ENCODE results near the gene GPR180.
"Not testable (repeated sequence)": the region's sequence is repeated elsewhere in the genome, so short reads cannot be mapped to it uniquely, and the experiment has no call there.

The GPR180 gene

DNA sequence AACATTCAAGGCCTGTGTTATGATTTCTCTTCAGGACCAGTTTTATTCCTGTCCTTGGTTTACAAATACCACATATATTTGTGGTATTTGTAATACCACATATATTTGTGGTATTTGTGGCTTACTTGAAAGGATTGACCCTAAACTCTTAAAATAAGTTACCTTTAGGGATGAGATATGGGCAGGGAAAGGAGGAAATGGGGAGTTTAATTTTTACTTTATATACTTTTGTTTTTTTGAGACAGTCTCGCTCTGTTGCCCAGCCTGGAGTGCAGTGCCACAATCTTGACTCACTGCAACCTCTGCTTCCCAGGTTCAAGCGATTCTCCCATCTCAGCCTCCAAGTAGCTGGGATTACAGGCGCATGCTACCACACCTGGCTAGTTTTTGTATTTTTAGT is 3.4 kb upstream of the GPR180 start:
- no peak for DNase-seq

- no peak for DNase-seq
Observed at GRCh38 chr13:94599877-94600276, 1.8 kb upstream of the GPR180 start.

DNA sequence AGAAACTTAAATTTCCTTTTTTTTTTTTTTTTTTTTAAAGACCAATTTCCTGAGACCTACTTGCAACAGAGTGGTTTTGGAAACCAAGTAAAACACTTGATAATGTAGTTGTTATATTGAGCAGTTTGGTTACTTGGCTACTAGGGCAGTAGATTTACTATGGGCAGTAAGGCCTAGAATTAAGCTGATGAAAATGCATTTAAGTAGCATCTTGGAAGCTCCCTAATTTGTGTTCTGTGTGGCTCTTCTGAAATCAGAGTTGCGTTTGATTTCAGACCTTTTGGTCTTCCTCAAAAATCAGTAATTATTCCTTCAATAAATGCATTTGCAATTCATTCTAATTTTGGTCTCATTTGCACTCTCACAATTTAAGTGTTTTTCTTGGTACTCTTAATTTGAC is 810 bp downstream of the GPR180 start:
- DNase-seq, result no peak

DNA sequence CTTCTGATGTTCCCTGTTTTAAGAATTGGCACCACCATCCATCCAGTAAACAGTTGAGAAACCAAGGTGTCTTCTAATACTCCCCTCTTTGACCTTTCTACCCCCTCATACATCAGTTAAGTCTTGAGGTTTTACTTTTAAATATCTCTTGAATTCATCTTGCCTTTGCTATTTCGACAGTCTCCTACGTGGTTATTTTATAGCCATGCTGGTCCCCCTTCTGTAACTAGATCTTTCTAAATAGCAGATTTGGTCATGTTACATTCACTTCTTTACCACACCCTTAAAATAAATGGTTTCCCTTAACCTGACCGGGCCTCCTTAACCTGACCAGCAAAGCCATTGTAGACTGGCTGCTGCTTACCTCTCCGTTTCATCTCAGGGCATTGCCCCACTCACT is 5.4 kb downstream of the GPR180 start:
- no peak for DNase-seq

GRCh38 chr13:94607939-94608338 is 6.3 kb downstream of the GPR180 start:
- DNase-seq, result no peak

DNA sequence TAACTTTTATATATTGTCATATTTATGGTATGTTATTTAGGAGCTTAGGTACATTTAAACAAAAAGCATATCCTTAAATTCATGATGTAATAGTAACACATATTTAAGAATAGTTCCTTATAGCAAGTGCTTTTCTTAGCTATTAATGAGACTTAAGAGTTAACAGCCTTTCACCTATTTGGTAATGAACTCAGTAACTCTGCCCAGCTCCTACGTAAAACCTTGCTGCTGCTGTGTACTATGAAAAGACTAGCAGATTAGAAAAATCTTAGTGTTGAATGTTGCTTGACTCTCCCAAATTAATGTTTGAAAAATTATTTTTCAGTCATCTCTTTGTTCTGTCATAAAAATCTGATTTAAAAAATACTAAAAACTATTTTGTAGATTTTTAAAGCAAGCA is 6.9 kb downstream of the GPR180 start:
- DNase-seq, result no peak

DNA sequence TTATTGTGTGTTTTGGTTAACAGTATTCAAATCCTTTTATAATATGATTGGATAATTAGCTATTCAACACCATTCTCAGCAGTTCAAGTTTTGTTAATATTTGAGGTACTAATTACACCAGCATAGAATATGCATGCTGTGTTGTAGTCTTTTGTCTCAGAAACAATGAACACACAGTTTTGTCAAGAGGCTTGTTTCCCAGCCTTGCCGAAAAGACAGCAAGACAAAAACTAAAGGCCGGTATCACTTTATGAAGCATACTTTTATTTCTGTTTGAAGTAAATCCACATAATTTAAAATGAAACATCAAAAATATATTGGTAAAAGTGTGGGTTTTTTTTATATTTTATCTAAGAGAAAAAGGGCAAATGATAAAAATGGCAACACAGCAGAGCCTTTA is 7.5 kb downstream of the GPR180 start:
- DNase-seq, result no peak

DNA sequence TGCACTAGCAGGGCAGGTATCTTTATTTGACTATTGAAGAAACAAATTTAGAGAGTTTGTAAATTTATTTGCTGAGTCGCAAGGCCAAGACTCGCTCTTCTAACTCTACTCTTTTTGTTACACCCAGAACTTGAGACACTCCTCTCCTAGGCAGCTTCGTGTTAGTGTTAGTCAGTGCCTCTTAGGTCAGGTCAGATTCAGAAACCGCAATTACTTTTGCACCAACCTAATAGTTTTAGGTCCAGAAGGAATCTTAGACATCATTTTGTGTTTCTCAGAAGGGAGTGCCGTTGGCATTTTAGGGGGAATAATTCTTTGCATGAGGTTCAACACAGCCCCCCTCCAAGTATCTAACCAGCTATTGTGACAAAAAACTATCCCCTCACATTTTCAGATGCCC is 8.8 kb downstream of the GPR180 start:
- no peak for DNase-seq

DNA sequence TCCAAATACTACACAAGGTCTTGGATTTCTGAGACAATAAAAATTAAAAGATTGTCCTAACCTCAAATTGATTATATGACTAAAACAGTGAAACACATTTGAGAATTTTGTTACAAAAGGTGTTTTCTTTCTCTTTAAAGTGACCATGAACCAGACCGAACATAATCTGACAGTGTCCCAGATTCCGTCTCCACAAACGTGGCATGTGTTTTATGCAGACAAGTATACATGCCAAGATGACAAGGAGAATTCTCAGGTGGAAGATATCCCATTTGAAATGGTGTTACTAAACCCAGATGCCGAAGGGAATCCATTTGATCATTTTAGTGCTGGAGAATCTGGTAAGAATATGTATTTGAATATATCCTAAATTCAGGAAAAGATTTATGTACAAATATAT is 10.4 kb downstream of the GPR180 start:
- no peak for DNase-seq

DNA sequence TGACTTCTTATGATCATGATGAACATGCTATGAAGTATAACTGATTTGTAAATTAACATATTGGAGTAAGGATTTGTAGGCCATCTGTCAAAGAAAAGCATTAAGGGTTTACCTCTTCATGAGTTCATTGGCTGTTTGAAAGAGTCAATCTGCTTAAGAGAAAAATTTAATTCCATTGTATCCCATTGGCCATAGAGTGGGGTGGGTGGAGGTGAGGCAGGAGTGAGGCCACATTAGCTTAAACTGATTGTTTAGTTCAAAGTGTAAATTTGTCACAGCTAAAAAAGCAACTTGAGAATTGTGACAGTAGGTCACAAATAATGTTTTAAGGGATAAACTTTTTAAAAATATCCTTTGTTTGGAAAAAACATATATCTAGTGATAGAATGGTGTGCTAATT is 11.4 kb downstream of the GPR180 start:
- DNase-seq, result no peak

DNA sequence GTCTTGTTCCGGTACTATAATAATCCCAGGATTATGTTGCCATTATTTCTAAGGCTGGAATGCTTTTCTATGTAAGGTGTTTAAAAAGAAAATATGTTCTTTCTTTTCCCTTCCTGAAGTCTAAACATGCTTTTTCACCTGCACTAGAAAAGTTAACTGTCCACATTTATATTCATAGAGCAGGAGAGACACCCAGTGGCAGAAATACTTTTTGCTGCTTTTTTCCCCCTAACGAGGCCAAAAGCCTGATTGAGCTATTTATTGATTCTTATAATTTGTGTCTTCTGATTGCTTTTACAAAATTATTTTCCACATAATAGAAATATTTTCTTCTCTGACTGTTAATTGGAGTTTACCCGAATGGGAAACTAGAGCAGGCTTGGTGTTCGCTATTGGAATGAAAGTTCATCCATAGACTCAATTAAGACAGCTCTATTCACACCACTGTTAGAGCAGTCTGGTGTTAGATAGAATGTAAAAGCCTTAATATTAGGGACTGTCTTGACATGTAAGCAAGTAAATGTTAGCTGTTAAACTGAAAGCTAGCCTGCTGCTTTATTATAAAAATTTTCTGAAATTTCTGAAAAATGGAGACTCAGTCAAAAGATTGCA is 15.8 kb downstream of the GPR180 start:
- DNase-seq, result no peak

GRCh38 chr13:94620286-94620896 is 18.7 kb downstream of the GPR180 start:
- no peak for DNase-seq

DNA sequence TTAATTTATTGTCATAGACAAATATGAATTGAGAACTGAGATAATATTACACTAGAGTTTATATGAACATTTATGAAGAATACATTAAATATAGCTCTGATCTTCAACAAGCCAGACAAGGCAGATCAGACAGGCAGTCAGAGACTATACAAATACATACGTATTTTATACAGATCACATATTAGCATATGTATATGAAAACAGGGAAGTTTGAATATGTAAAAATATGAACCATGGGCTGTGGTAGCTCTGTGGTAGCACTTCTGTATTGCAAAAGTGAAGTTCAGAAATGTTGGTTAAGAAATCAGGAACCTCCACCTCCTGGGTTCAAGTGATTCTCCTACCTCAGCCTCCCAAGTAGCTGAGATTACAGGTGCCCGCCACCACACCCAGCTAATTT is 20.7 kb downstream of the GPR180 start:
- no peak for DNase-seq

DNA sequence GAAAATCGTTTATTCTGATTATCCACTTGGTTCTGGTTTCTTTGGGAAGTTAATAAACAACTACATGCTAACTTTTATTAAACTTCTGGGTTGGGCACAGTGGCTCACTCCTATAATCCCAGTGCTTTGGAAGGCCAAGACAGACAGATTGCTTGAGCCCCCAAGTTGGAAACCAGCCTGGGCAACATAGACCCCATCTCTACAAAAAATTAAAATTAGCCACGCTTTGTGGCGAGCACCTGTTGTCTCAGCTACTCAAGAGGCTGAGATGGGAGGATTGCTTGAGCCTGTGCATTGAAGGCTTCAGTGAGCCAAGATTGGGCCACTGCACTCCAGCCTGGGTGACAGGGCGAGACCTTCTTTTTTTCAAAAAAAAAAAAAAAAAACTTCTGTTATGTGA is 21.7 kb downstream of the GPR180 start:
- no peak for DNase-seq

GRCh38 chr13:94630858-94631257 is 29.2 kb downstream of the GPR180 start:
- DNase-seq, result no peak

DNA sequence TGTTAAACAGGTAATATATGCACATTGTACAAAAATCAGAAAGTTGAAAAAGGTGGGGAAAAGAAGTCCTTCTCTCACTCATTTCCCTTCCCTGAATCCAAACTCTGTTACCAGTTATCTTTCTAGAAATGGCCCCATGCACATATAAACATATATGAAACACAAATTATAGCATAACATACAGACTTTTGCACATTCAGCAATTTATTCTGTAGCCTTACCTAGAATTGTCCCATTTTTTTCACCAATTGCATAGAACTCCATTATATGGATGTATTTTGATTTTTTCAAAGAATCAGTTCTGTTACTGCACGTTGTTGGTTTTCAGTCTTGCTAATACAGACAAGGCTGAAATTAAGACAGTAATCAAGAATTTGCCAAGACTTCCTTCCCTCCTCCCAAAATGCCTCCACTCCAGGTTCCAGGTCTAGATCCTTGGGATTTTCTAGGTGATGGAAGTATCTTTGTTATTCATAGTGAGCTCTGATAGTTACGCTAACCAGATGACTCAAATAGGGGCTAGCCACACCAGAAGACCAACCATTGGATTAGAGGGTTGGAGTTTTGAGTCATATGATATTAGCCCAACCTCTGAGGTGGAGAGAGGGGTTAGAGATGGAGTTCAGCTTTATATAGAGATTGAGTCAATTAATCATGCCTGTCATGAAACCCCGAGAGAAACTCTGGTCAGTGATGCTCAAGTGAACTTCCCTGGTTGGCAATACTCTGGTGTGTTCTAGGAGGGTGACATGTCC is 30.7 kb downstream of the GPR180 start:
- DNase-seq, result no peak

DNA sequence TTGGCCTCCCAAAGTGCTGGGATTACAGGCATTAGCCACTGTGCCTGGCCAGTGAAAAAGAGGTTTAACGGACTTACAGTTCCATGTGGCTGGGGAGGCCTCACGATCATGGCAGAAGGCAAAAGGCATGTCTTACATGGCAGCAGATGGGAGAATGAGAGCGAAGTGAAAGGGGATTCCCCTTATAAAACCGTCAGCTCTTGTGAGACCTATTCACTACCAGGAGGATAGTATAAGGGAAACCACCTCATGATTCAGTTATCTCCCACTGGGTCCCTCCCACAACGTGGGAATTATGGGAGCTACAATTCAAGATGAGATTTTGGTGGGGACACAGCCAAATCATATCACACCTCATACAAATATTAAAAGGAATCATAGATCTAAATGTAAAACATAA is 34.4 kb downstream of the GPR180 start:
- DNase-seq, result not testable (repeated sequence)

- no peak for DNase-seq
Observed at GRCh38 chr13:94636942-94637578, 35.4 kb downstream of the GPR180 start.

DNA sequence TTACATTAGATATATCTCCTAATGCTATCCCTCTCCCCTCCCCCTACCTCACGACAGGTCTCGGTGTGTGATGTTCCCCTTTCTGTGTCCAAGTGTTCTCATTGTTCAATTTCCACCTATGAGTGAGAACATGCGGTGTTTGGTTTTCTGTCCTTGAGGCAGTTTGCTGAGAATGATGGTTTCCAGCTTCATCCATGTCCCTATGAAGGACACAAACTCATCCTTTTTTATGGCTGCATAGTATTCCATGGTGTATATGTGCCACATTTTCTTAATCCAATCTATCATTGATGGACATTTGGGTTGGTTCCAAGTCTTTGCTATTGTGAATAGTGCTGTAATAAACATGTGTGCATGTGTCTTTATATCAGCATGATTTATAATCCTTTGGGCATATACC is 36.0 kb downstream of the GPR180 start:
- DNase-seq, result not testable (repeated sequence)

- DNase-seq, result no peak
Observed at GRCh38 chr13:94640721-94641120, 39.1 kb downstream of the GPR180 start.

DNA sequence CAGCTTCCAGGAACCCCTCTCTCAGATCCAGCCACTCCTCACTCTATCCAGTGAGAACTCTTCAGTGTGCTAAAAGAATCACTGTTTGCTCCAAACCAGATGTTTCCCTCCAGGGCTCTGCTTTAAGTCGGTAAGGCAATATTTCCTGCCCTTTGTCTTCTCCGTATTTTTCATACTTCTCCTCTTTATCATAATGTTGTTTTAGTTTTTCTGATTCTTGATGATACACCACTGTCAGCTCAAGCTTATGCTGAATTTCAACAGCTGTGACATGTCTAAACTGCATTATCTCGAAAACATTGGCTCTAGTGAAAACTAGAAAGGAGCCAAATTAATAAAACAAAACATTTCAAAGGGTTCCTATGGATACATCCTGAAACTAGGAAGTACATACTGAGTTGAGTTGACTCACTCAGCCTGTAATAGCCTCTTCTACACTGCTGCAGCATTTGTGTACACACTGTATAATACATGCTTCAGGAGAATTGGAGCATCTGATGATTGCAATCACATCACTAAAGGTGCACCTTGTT is 39.8 kb downstream of the GPR180 start:
- no peak for DNase-seq

DNA sequence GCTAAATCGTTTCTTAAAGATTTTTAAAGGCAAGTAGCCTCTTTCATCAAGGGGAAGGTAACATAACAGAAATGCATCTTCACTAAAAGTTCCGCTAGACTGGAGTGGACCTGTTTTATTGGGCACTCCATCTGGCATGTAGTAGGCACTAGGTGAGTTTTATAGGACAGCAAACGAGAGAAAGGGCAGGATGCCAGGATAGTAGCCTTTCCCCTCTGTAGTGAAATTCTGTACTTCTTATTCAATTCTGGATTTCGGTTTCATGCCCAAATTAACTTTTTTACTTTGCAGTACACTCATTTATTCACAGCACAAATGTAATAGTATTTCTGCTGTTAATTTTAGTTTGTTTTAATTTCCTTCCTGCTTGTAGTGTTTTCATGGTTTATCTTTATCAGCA is 45.2 kb downstream of the GPR180 start:
- no peak for DNase-seq

DNA sequence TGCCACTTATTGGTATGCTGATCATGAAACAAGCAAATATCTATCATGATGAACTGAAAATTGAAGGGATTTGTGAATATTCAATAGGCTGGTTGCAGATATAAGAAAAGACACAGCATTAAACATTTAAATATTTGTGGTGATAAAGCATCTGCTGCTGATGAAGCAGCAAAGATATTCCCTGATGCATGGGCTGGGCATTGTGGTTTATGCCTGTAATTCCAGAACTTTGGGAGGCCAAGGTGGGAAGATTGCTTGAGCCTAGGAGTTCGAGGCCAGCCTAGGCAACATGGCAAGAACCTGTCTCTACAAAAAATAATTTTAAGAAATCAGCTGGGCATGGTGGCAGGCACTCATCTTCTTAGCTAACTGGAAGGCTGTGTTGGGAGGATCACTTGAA is 54.5 kb downstream of the GPR180 start:
- no peak for DNase-seq

GRCh38 chr13:94656766-94657165 is 55.1 kb downstream of the GPR180 start:
- DNase-seq, result no peak
